Stimulated activated CD4-positive, alpha-beta T cell treated with anti-CD3 and anti-CD28 coated beads, Interleukin-15, amount 100 ng/mL, for 1 hour (primary cell): ENCODE measurements around the gene CATSPERB.
"Not testable (repeated sequence)": the region's sequence is repeated elsewhere in the genome, so short reads cannot be mapped to it uniquely, and the experiment has no call there.

ENCODE experiments used
- DNase-seq, 2 donors: peaks; one replicate each; pipeline ENCODE4 v3.0.0-alpha.2; 2020; ENCODE audit warnings: low read depth in 1 of 2, low spot score in 1 of 2

CATSPERB gene, protein sequence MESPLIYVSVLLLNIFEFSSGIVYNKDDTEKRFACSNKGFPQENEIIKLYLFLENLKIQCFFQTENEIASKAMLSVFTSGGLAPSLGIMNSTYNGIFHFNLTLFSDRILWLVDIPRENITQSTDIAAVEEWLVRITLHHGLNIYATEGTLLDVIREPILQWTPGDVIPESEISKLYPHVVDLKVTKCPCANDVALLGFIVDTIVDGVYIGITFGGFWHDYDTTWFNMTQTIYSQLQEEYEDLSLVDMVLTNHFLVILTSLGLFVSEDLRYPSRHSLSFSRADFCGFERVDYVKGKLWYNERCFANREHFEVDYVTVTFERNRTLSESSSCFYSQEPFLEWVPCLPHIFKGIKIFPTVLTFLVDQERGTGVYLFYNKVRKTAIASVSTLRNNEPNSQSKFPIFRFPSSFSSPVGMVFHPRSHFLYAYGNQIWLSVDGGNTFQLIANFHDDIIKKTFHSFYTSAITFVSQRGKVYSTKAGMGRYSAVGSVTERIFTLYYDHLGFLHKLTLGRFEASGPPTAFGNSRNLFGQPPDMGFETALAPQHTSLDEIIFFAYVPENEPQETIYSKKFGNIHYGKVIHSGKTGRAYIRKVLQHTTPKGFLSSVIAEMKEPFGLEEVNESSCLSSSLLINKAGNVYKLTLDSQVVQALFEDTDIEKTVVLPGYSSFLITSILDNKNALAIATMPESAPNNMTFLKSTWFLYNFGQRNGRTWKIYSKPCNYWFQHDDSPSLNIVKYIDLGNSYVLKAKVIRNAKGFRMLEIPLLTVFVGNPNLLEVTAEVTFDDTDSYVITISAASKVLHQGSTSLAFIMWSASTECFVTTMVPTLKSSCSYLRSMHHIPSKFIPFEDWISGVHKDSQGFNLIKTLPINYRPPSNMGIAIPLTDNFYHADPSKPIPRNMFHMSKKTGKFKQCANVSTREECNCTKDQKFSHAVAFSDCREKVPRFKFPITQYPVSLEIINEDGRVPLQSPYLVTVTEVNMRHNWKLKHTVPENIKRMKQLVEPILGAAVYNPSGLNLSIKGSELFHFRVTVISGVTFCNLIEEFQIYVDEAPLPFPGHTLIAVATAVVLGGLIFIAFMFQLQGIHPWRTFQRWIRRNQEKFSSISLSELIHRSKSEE

GRCh38 chr14:91731986-91732385, at the start of gene CATSPERB:
TSS of gene CATSPERB (minus strand) at chr14:91732086. CDS start at chr14:91729479, 2,607 bp downstream.
- no peak for DNase-seq

DNA sequence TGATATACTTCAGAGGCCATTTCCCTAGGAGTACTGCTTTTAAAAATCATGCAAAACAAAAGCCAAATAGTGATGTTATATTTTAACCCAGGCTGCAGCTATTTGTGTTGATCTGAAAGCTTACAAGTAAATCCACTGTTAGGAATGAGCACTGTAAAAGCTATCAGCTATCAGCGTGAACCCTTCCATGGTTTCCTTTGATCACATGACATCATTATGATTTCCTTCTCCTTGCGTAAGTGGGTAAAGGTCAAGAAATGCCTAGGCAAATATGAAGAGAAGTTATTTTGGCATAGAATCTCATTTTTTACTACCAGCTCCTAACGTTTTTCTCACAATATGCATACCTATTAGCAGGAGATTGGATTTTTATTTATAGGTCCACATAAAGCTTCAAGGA, 48.6 kb upstream of the CATSPERB start:
- DNase-seq, result no peak

DNA sequence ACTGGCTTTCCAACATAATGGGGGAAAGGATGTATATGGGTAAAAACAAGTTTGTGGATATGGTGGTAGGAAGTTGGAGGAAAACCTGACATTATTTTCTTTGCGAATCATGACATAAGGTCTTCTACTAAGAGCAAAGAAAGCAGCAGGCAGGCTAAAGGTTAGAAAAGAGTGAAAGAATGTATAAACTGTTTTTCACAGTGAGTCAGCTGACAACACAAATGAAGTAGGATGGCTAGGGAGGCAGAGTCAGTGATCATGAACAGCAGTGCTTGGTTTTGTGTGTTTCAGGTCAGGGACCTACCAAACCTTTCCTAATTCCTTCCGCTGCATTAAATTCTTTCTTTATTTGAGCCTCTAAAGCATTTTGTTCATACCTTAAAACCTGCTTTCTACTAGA, 46.3 kb upstream of the CATSPERB start:
- DNase-seq, result no peak

DNA sequence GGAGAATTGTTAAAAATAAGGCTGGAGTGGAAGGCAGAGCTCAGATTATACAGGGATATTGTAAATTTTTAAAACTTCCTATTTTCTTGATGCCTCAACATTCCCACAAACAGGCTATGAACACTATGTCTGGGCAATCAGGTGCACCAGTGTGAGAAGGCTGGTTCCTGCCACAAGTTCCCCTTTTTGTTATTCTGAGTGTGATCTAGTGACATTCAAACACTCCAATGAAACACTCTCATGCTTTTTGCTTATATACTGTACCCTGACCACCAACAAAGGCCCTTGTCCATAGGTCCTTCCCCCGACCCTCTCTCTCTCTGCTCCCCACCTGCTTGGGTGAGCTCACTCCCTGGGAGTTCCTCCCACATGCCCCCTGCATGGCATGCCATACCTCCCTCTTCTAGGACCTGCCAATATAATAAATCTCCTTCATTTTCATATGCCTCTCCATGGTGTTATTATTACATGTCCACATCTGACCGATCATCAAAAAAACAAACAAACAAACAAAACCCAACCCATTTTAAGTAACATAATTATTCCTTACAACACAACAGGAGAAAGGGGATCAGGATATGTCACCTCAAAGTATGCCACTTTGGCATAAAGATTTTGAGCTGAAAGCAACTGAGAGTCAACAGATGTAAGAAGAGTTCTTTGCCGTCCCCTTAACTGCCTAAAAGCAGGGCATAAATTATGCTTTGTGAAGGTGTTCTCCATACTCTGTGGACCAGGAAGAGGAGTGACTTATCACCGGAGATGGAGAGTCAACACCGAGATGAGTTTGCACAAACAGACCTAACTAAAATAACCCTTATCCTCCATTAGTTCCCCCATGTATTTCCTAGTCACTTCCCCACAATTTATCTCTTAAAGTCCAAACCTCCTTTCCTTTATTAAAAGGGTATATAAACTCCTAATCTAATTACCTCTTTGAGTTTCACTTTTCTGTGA, 42.5 kb upstream of the CATSPERB start:
- no peak for DNase-seq

GRCh38 chr14:91770185-91770584, 38.3 kb upstream of the CATSPERB start:
- DNase-seq, result no peak

DNA sequence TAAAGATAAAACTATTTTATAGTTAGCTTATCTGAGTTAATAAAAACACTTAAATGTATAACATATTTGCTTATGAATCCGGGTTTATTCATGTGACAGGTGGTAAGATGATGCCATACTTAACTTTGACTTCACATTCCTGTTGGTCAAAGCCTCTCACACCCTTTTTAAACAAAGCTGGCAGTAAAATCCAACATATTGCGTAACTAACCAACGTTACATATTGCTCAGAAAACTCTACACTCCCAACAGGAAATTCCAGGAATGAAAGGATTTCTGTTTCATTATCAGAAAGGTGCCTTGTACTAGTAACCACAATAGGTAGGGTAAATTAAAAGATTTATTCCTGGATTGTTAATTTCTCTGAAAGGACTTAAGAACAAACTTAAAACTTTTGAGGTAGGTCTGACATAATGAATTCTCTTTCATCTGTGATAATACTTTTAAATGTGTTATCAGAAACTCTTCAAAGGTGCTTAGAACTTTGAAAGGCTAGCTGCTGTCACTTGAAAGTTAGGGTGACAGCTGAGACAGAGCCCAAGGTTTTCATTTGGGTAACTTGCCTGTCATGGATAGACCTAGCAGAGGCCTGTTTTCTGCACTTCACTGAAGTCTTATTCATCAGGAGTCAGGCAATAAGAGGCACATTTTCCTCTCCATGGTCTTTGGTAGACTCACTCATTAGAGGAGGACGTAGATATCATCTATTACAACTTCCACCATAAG, 23.8 kb upstream of the CATSPERB start:
- DNase-seq, result no peak

DNA sequence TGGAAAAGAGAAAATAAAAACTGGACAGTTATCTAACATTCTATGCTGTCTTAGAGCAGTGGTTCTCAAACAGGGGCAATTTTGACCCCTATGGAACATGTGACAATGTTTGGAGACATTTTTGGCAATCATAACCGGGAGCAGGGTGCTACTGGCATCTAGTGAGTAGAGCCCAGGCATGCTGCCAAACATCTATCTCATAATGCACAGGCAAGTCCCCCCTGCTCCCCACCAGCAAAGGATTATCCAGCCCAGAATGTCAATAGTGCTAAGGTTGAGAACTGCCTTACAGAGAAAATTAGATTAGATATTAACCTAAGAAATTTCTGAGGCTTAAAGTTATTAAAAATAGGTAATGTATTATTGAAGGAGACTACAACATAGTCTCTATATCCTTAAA, 22.9 kb upstream of the CATSPERB start:
- DNase-seq, result no peak

- DNase-seq, result no peak
Measured at GRCh38 chr14:91754185-91754584, 22.3 kb upstream of the CATSPERB start.

DNA sequence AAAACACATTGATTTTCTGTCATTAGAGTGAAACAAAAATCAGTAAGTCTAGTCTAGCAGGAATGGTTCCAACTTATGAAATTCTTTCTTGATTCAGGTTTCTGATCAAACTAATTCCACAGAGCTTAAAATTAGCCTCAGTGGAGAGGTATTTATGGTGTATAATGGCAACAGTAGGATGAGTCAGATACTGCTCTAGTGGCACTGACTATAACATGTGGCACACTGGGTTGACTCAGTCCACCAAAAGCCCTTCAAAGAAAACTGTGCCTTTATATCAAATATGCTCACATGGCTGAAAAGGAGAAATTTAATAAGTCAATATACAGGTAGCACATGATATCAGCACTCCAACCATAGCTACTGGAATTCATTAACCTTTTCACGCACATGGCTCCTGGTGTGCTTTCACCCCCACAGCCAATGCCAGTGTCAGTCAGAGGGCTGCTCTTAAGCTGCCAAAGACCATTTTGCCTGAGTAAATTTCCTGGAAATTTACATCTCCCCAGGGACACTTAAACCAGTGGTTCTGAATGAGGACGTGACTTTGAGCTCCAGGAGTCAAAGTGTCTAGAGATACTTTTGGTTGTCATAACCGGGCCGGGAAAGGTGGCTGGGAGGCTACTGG, 21.7 kb upstream of the CATSPERB start:
- DNase-seq, result no peak

- no peak for DNase-seq
Measured at GRCh38 chr14:91752961-91753360, 21.1 kb upstream of the CATSPERB start.

DNA sequence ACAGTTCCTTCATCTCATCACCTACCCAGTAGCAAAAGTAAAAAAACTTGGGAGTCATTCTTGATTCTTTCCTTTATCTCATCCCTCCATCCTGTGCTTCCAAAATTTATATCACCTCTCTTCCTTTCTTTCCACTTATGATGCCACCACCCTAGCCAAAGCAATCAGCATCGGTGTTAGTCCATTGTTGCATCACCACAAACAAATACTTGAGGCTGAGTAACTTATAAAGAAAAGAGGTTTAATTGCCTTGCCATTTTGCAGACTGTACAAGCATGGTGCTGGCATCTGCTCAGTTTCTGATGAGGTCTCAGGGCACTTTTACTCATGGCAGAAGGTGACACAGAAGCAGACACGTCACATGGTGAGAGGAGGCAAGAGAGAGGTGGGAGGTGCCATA, 19.8 kb upstream of the CATSPERB start:
- no peak for DNase-seq

- DNase-seq, result no peak
Measured at GRCh38 chr14:91750634-91751198, 18.8 kb upstream of the CATSPERB start.

GRCh38 chr14:91749868-91750267, 18.0 kb upstream of the CATSPERB start:
- no peak for DNase-seq

- DNase-seq, result no peak
Measured at GRCh38 chr14:91748049-91748448, 16.2 kb upstream of the CATSPERB start.

- DNase-seq, result no peak
Measured at GRCh38 chr14:91745344-91745743, 13.5 kb upstream of the CATSPERB start.

GRCh38 chr14:91744068-91744480, 12.2 kb upstream of the CATSPERB start:
- DNase-seq, result no peak

DNA sequence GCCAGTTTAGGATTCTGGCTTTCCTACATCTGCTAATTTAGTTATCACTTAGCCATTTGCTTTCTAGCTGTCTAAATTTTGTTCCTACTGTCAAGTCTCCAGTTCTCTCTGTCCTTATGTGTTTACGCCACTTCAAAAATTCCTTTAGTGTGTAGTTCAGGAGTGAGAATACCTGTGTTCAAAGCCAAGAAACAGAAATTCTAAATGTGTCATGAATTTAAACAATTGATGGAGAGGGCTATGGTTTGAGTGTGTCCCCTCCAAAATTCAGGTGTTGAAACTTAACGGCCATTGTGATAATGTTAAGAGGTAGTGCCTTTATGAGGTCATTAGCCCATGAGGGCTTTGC, 11.4 kb upstream of the CATSPERB start:
- no peak for DNase-seq

DNA sequence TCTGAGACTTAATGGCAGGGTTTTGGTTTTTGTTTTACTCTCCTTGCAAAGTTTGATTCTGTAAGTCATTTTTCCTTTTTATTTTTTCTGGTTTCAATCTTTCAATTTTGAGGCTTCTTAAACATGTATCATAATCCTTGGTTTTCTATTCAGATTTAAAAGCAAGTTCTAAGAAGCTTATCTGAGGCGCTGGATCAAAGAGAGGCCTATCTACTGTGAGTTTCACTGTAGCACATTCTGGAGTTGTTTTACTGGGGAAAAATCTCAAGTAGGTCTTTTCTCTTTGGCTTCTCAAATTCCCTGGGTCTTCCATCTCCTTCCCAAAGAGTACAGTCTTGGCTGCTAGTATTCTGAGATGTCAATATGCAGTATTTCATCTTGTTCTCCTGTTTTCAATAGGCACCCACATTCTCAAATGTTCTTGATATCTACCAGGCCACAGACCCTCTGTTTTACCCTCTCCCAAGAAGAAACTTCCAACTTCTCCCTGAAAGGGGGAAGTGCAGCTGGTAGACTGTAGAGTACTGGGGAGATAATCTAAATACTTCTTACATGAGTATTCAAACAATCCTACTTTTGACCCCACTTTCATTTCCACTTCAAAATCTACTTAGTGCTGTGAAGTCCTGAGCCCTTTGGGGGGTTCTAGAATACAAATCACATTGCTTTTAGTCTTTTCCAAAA, 10.9 kb upstream of the CATSPERB start:
- no peak for DNase-seq

- DNase-seq, result not testable (repeated sequence)
Measured at GRCh38 chr14:91739867-91740266, 8.0 kb upstream of the CATSPERB start.
